Activated T-helper 2 cell treated with anti-CD3 and anti-CD28 coated beads, Interferon-gamma antibody, Interleukin-2, Interleukin-4, amounts not matched to agents 10 μg/mL and 5 μg/mL and 100 μg/mL, durations not matched to agents 14 hours and 24 hours and 36 hours (primary cell): ENCODE results near the gene GRM8. TPM values are rescaled to one million over a fixed set of nuclear protein-coding genes. Genes with fewer than 3 reads are reported as not detected.
"Not testable (repeated sequence)": the region's sequence is repeated elsewhere in the genome, so short reads cannot be mapped to it uniquely, and the experiment has no call there.

Experiments
- DNase-seq: peaks from one replicate; pipeline ENCODE4 v3.0.0; 2021; ENCODE audit warnings: low spot score
- H3K27ac Mint-ChIP-seq: one replicate; pipeline ENCODE4 v1.8.0; 2021; ENCODE audit warnings: mixed read lengths
- H3K27me3 Mint-ChIP-seq: one replicate; pipeline ENCODE4 v1.8.0; 2021; ENCODE audit warnings: low read depth, mixed read lengths
- H3K36me3 Mint-ChIP-seq: one replicate; pipeline ENCODE4 v1.8.0; 2021; ENCODE audit warnings: low read depth, mixed read lengths
- H3K4me1 Mint-ChIP-seq: one replicate; pipeline ENCODE4 v1.8.0; 2021; ENCODE audit warnings: low read depth, mixed read lengths
- H3K4me3 Mint-ChIP-seq: one replicate; pipeline ENCODE4 v1.8.0; 2021; ENCODE audit warnings: low read depth, mild to moderate bottlenecking, moderate library complexity, mixed read lengths
- H3K9me3 Mint-ChIP-seq: one replicate; pipeline ENCODE4 v1.8.0; 2021; ENCODE audit warnings: mixed read lengths
- intact Hi-C: fragments of 100-400 bp; cut with micrococcal nuclease; formaldehyde crosslinking; loops from one replicate; pipeline ENCODE4 v1.15.1; 2023
- total RNA-seq: library from RNA; stranded (reverse); gene quantifications from 2 replicates; pipeline ENCODE4 v1.2.3, GENCODE V29; 2022

Gene GRM8
- total RNA-seq, 1 donor from 2014 or later = not detected

DNA sequence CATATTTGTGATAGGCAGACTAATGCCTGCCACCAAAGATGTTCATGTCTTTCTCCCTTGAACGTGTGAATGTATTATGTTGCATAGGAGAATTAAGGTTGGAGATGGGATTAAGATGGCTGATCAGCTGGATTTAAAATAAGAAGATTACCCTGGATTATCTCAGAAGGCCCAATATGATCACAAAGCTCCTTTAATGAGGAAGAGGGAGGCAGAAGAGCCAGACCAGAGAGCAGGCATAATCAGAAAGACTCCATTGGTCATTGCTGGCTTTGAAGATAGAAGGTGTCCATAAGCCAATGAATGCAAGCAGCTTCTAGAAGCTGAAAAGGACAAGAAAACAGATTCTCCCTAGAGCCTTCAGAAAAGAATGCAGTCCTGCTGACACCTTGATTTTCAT, 410.3 kb downstream of the GRM8 start:
- Mint-ChIP-seq H3K27me3 (no peaks in the 10 kb centered on the region), H3K4me3 (no peak overlapping the region)
- intact Hi-C loops = no loop called here

DNA sequence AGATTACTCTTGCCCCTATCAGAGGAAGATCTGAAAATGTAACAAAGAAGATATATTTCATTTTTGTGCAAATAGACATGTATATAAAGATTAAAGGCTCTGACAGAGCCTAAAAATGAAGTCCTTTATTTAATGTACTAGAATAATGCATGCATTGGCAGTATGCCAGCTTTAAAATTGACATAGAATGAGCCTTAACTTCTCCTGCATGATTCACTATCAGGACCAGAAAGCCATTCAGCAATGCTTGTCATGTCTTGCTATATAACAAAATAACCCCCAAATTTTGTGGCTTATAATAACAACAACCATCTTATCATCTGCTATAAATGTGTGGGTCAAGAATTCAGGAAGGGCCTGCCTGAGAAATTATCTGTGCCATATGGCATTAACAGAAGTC, 411.9 kb downstream of the GRM8 start:
- H3K4me1 Mint-ChIP-seq = no peaks in the 10 kb centered on the region
- no peak overlapping the region for H3K4me3 Mint-ChIP-seq
- intact Hi-C loops = no loop called here
- no peak for DNase-seq
- no peaks in the 10 kb centered on the region for H3K27me3 Mint-ChIP-seq
- H3K9me3 Mint-ChIP-seq = no peaks in the 10 kb centered on the region
- no peak overlapping the region for H3K27ac Mint-ChIP-seq
- H3K36me3 Mint-ChIP-seq = no peaks in the 10 kb centered on the region

More for the DNA sequence above, 410.3 kb downstream of the GRM8 start:
- Mint-ChIP-seq H3K9me3 (no peaks in the 10 kb centered on the region), H3K36me3 (no peaks in the 10 kb centered on the region), H3K27ac (no peak overlapping the region), H3K4me1 (no peaks in the 10 kb centered on the region)
- DNase-seq = no peak

DNA sequence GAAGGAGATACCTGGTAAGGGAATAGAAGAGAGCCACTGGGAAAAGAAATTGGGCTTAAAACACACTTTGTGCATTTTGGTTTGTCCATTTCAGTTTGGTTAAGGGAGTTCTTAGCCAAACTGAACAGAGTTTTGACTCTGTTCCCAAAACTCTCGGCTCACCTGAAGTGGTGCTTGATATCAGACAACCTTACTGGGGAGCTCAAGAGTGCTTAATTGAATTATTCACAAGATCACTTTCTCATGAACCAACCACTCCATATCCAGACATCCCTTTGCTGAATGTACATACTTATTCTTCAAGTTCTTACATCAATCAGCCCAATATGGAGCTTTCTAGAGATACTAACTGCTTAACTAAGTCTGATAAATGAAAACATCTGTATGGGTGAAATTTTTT, 413.1 kb downstream of the GRM8 start:
- no peaks in the 10 kb centered on the region for H3K36me3 Mint-ChIP-seq
- H3K4me3 Mint-ChIP-seq = no peak overlapping the region
- DNase-seq = no peak
- H3K9me3 Mint-ChIP-seq = no peaks in the 10 kb centered on the region
- intact Hi-C loops = no loop called here
- no peaks in the 10 kb centered on the region for H3K4me1 Mint-ChIP-seq
- no peaks in the 10 kb centered on the region for H3K27me3 Mint-ChIP-seq
- no peak overlapping the region for H3K27ac Mint-ChIP-seq

DNA sequence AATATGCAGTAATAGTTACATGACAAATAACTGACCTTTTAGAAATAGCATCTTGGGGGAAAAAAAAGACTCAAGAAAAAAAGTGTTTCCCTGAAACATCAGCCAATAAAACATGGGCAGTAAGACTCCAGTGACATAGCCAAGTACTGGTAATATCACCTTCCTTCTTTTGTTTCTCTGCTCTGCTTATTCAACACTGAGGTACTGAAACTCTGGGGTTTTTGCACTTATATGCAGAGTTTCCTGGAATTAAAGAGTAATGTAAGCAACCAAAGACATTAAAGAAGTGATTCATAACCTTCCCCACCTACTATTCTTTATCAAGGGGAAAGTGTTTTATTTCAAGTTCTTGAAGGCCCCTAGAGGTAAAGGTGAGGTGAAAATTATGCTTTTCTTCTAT, 414.5 kb downstream of the GRM8 start:
- DNase-seq = no peak
- Mint-ChIP-seq H3K27ac (no peak overlapping the region), H3K4me1 (no peaks in the 10 kb centered on the region)

DNA sequence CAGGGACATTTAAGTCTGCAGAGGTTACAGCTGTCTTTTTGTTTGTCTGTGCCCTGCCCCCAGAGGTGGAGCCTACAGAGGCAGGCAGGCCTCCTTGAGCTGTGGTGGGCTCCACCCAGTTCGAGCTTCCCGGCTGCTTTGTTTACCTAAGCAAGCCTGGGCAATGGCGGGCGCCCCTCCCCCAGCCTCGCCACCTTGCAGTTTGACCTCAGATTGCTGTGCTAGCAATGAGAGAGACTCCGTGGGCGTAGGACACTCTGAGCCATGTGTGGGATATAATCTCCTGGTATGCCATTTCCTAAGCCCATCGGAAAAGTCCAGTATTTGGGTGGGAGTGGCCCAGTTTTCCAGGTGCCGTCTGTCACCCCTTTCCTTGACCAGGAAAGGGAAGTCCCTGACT, 421.5 kb downstream of the GRM8 start:
- intact Hi-C loops, H3K4me3 Mint-ChIP-seq, DNase-seq, H3K9me3 Mint-ChIP-seq, H3K27me3 Mint-ChIP-seq, H3K36me3 Mint-ChIP-seq, H3K27ac Mint-ChIP-seq, H3K4me1 Mint-ChIP-seq: not testable (repeated sequence)

More for the DNA sequence above, 414.5 kb downstream of the GRM8 start:
- no peaks in the 10 kb centered on the region for H3K9me3 Mint-ChIP-seq
- H3K27me3 Mint-ChIP-seq = no peaks in the 10 kb centered on the region
- intact Hi-C loops = no loop called here
- H3K36me3 Mint-ChIP-seq = no peaks in the 10 kb centered on the region
- H3K4me3 Mint-ChIP-seq = no peak overlapping the region

DNA sequence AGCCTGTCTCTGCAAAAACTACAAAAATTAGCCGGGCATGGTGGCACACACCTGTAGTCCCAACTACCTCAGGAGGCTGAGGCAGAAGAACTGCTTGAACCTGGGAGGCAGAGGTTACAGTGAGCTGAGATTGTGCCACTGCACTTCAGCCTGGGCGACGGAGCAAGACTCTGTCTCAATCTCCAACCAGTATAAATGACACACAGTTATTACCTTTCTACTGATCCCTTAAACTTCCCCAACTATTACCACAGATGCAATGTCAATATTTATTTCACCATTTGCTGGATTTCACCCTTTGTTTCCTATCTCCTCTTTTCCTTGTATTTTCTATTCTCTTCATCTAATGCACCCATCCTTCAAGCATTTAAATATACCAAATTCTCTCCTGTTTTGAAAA, 431.8 kb downstream of the GRM8 start:
- intact Hi-C loops = no loop called here
- Mint-ChIP-seq H3K27ac (no peak overlapping the region), H3K9me3 (no peaks in the 10 kb centered on the region), H3K36me3 (no peaks in the 10 kb centered on the region), H3K4me1 (no peaks in the 10 kb centered on the region), H3K4me3 (no peak overlapping the region), H3K27me3 (no peaks in the 10 kb centered on the region)
- DNase-seq = no peak

DNA sequence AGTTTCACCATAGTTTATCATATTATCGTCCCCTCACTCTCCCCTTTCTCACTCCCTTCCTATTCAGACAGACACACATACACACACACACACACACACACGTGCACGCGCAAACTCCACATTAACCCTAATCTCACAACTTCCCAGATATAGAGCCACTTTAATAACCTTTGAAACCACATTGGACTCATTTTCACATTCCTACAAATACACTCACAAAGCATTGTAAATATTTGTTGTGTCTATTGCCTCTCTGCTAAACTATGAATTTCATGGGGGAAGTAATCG, 433.6 kb downstream of the GRM8 start:
- Mint-ChIP-seq H3K4me1 (no peaks in the 10 kb centered on the region), H3K9me3 (no peaks in the 10 kb centered on the region)

DNA sequence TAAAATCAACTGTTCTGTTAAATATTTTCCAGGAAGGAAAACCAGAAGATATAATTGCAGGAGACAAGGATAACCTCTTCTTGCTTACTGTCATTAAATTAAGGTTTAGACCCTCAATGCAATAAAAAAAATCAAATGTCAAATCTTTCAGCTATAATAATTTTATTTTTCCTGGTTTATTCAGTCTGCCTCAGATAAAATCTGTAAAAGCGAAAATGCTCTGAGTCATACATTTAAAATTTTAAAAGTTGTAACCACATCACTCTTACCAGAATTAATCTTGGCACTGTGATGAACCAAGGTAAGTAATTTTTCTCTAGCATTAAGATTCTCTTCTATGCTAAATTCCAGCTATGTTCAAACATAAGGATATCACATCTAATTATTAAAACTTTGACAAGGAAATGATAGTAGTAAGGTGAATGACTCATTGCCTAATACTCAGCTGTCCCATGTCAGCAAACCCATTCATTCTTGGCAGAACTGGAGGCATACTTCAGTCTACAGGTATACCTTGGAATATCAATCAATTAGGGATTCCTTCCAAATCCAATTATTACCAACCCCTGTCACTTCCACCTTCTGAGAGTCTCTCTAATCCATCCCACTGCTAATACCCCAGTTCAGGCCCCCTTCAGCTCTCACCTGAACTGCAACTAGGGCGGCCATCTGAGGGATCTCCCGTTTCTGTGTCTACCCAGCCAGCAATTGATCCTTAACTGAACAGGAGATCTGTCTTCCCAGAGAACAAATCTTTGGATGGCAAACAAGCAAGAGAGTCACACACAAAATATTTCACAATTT, 434.1 kb downstream of the GRM8 start:
- DNase-seq = no peak

More for the DNA sequence above, 433.6 kb downstream of the GRM8 start:
- no peak overlapping the region for H3K4me3 Mint-ChIP-seq
- DNase-seq = no peak
- intact Hi-C loops = no loop called here
- no peak overlapping the region for H3K27ac Mint-ChIP-seq
- H3K27me3 Mint-ChIP-seq = no peaks in the 10 kb centered on the region
- H3K36me3 Mint-ChIP-seq = no peaks in the 10 kb centered on the region

DNA sequence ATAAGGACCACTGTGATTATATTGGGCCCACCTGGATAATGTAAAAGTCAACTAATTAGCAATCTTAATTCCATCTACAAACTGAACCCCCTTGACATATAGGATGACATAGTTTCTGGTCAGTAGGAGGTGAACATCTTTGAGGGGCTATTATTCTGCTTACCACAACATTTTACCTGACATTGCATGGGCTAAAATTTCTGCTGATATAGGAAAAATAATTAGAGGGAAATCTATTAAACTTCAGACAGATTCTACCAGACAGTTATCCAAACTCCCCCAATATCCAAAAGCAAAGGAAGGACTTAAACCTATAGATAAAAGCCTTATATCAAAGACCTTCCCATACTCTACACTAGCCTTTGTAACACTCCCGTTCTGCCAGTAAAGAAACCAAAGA, 443.6 kb downstream of the GRM8 start:
- no peak for DNase-seq
- intact Hi-C loops = no loop called here
- no peaks in the 10 kb centered on the region for H3K9me3 Mint-ChIP-seq
- no peaks in the 10 kb centered on the region for H3K36me3 Mint-ChIP-seq
- no peak overlapping the region for H3K27ac Mint-ChIP-seq
- H3K4me3 Mint-ChIP-seq = no peak overlapping the region
- no peaks in the 10 kb centered on the region for H3K27me3 Mint-ChIP-seq
- H3K4me1 Mint-ChIP-seq = no peaks in the 10 kb centered on the region

More for the DNA sequence above, 434.1 kb downstream of the GRM8 start:
- Mint-ChIP-seq H3K36me3 (no peaks in the 10 kb centered on the region), H3K27me3 (no peaks in the 10 kb centered on the region), H3K9me3 (no peaks in the 10 kb centered on the region), H3K4me3 (no peak overlapping the region), H3K4me1 (no peaks in the 10 kb centered on the region), H3K27ac (no peak overlapping the region)
- intact Hi-C loops = no loop called here

DNA sequence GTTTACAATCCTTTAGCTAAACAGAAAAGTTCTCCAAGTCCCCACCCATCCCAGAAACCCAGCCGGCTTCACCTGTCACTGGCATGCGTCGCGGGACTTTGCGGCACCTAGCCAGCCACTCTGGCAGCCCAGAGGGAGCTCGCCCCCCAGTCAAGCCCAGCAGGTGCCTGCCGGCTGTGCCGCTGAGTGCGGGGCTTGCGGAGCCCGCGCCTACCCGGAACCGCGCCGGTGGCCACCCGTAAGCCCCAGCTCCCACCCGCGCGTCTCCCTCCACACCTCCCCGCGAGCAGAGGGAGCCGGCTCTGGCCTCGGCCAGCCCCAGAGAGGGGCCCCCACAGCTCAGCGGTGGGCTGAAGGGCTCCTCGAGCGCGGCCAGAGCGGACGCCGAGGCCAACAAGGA, 446.1 kb downstream of the GRM8 start:
- Mint-ChIP-seq H3K36me3 (no peaks in the 10 kb centered on the region), H3K27me3 (no peaks in the 10 kb centered on the region), H3K9me3 (no peaks in the 10 kb centered on the region), H3K4me1 (no peaks in the 10 kb centered on the region), H3K27ac (no peak overlapping the region), H3K4me3 (no peak overlapping the region)
- intact Hi-C loops = no loop called here
- no peak for DNase-seq

DNA sequence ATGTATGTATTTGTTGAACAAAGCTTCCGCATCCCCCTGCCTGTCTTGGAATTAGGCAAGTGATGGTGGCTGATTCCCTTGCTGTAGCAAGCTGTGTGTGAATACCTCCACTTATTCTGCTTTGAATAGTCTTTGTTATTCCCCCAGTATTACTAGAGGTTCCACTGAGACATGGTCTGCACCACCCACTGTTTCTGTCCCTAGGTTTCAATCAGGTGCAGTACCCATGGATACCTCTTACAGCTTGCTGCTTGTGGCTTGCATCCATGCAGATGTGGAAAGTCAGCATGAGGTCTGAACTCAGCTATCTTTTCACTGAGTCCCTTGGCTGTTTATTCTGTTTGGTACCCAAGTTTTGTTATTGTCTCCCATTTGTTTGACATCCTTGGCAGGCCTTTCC, 447.4 kb downstream of the GRM8 start:
- Mint-ChIP-seq H3K4me1 (no peaks in the 10 kb centered on the region), H3K27me3 (no peaks in the 10 kb centered on the region), H3K36me3 (no peaks in the 10 kb centered on the region), H3K4me3 (no peak overlapping the region), H3K27ac (no peak overlapping the region), H3K9me3 (no peaks in the 10 kb centered on the region)
- no peak for DNase-seq
- intact Hi-C loops = no loop called here

DNA sequence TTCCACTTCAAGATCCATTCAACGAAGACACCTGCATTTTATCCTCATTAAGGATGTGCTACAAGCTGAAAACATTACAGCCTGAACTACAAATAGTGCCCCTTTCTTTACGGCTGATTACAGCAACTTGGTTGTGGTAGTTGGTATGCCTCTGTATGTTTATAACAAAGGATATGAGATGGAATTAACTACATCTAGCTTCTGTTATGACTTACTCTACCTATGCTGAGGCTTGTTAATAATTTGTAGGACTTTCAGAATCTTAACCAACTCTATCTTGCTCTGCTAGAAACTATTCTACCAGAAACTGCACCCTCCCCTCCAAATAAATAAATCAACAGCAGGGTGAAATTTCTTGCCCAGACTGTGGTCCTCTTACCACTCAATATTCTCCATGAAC, 448.1 kb downstream of the GRM8 start:
- no peak overlapping the region for H3K4me3 Mint-ChIP-seq
- intact Hi-C loops = loop anchor here (5.0 kb wide), 1 partner anchor 98 kb away; no protein-coding TSS in a partner anchor
- H3K36me3 Mint-ChIP-seq = no peaks in the 10 kb centered on the region
- no peaks in the 10 kb centered on the region for H3K9me3 Mint-ChIP-seq
- no peak overlapping the region for H3K27ac Mint-ChIP-seq
- no peaks in the 10 kb centered on the region for H3K27me3 Mint-ChIP-seq
- no peaks in the 10 kb centered on the region for H3K4me1 Mint-ChIP-seq
- DNase-seq = no peak

DNA sequence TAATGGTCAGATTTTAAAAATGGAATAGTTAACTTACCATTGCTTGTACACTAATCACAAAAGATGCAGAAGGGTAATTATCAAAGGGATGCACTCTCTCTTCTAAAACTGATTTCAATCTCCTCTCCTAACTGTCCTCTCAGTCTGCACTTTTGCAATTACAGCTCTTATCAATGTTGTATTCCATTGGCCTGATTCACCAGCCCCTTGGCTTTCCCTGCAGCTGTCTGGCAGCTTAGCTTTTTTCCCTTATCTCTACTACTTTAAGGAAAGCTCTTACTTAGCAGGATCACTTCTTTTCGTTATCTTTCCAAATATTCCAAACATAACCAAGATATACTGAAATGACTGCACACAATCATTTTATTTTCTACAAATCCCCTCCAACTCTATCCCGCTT, 448.8 kb downstream of the GRM8 start:
- H3K27ac Mint-ChIP-seq = no peak overlapping the region
- H3K9me3 Mint-ChIP-seq = no peaks in the 10 kb centered on the region

More for the DNA sequence above, 448.8 kb downstream of the GRM8 start:
- no peaks in the 10 kb centered on the region for H3K27me3 Mint-ChIP-seq
- H3K4me1 Mint-ChIP-seq = no peaks in the 10 kb centered on the region
- no peaks in the 10 kb centered on the region for H3K36me3 Mint-ChIP-seq
- H3K4me3 Mint-ChIP-seq = no peak overlapping the region
- intact Hi-C loops = loop anchor here (5.0 kb wide), 1 partner anchor 98 kb away; no protein-coding TSS in a partner anchor
- DNase-seq = no peak
